Amniotic stem cell (primary cell): ENCODE results near the gene NGFR.
"Not testable (repeated sequence)": the region's sequence is repeated elsewhere in the genome, so short reads cannot be mapped to it uniquely, and the experiment has no call there.

ENCODE experiments used
- DNase-seq: peaks from one replicate; lab custom pipeline; 2025; lab: John Stamatoyannopoulos, UW

The NGFR gene

GRCh38 chr17:49496867-49497147 lies 1.7 kb downstream of the NGFR start:
- no peak for DNase-seq

- DNase-seq = no peak
Measured at GRCh38 chr17:49497148-49498028, 2.3 kb downstream of the NGFR start.

GRCh38 chr17:49498029-49498615 lies 3.0 kb downstream of the NGFR start:
- DNase-seq = no peak

DNA sequence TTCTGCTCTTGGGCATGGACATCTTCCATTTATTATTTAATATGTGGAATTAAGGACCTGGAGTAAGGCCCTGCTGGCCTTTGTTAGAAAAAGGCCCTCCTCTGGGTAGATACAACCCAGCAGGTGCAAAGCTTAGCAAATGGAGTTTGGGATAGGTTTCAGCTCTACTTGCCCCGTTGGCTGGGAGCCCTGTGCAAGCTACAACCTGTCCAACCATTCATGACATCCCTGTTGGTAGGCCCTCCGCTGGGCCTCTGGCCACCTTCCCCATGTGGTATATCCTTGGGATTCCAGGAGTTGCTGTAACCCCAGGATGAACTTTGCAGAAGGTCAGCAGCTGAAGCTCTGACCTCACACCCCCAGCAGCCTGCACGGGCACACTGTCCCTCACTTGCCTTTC lies 6.4 kb downstream of the NGFR start:
- DNase-seq = no peak

DNA sequence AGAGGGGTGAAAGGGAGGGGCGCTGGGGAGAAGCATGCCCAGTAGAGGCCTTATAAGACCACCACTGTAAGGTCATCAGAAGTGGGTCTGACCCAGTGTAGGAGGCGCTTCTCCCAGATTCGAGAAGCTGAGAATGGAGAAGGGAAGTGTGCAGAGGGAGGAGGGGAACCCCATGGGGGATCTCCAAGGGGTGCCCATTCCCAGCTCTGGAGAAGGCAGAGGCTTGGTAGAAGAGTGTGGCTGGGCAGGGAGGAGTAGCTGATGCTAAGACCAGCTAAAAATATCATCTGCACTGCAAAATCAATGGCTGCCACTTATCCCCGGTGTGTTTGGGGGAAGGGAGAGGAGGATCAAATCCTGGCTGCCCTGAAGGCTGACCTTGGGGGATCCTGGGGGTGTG lies 7.2 kb downstream of the NGFR start:
- DNase-seq = no peak

DNA sequence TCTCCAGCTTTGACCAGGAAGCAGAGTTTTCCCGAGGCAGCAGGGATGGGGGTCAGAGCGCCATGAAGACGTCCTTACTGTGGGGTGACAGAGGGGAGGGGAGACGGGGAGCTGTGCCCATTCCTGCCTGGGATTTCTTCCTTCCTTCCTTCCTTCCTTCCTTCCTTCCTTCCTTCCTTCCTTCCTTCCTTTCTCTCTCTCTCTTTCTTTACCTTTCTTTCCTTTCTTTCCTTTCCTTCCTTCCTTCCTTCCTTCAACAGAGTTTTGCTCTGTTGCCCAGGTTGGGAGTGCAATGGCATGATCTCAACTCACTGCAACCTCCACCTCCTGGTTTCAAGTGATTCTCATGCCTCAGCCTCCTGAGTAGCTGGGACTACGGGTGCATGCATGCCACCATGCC lies 7.6 kb downstream of the NGFR start:
- not testable (repeated sequence) for DNase-seq

GRCh38 chr17:49504369-49504768 lies 9.3 kb downstream of the NGFR start:
- no peak for DNase-seq

DNA sequence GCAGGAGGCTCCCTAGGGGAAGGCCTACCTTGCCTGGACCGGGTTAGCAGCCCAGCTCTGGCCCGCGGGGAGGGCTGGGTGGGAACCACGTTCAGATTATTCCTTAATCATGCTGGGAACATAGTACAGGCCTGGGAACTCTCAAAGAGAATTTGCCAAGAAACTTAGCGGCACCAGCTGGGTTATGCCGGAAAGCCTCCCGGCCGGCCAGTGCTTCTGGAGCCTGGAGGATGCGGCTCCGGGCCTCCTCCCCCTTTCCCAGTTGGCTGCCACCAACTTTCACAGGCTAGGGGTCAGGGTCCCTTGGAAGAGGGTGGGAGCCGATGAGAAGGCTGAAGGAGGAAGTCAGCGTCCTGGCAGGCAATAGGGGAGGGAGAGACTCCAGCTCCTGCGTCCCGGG lies 10.8 kb downstream of the NGFR start:
- DNase-seq = no peak

- no peak for DNase-seq
Measured at GRCh38 chr17:49506282-49506681, 11.2 kb downstream of the NGFR start.

GRCh38 chr17:49508061-49508865 lies 13.2 kb downstream of the NGFR start:
- DNase-seq = peak; percentile 15

DNA sequence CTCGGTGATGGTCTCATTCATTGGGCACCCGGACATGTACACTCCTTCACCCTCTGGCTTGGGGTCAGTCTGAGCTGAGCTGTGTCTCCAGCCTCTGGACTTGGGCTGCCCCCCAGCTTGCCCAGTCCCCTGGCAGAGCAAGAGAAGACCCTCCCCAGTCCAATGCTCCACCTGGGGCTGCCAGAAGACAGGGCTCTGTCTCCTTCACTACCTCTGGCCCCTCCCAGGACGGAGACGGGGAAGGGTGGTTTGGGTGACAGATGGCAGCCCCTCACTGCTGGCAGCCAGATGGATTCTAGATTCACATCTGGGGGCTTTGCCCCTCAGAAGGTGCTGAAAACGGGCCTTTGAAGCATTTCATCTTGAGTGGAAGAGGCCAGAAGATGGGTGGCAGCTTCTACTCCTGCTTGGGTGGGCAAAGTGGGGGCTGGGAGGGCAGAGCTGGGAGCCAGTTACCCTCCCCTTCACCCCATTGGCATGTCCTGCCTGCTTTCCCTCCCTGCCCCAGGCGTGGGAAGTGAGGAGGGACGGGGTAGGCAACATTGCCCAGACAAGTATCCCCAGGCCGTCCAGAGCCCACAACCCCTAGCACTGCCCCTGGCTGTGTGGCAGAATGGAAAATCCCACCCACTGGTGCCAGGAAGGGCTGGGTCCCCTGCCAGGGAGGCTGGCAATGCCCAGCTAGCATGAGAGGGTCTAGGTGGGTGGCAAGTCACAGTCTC lies 13.9 kb downstream of the NGFR start:
- DNase-seq = no peak

DNA sequence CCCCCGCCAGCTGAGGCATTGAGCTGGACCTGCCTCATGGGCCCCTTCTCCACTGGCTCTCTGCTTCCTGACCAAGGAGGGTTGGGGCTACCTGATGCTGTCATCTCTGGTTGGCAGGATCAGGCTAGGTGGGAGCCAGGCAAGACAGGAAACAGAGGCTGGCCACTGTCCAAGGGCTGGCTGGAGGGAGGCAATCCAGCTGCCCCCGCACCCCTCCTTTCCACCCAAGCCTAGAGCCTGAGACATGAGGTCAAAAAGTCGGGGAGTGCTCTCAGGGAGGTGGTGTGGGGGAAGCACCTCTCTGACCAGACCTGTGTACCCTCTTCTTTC lies 14.5 kb downstream of the NGFR start:
- DNase-seq = no peak

DNA sequence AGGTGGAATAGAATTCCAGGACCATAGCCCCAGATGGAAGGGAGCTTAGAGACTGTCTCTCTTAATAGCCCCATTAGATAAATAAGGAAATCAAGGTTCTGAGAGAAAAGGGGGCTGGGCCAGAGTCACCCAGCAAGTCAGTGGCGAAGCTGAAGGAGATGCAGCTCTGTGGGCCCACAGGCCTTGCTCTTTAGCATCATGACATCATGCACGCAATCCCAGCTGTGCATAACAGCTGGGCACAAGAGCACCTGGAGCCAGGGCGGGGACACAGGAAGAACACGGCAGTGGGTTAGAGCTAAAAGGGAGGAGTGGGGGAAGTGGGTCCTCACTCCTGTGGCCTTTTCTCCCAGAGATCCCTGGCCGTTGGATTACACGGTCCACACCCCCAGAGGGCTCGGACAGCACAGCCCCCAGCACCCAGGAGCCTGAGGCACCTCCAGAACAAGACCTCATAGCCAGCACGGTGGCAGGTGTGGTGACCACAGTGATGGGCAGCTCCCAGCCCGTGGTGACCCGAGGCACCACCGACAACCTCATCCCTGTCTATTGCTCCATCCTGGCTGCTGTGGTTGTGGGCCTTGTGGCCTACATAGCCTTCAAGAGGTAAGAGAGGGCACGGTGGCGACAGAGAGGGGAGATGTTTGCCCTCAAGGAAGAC lies 15.1 kb downstream of the NGFR start:
- no peak for DNase-seq

- DNase-seq = no peak
Measured at GRCh38 chr17:49510720-49511110, 15.6 kb downstream of the NGFR start.

DNA sequence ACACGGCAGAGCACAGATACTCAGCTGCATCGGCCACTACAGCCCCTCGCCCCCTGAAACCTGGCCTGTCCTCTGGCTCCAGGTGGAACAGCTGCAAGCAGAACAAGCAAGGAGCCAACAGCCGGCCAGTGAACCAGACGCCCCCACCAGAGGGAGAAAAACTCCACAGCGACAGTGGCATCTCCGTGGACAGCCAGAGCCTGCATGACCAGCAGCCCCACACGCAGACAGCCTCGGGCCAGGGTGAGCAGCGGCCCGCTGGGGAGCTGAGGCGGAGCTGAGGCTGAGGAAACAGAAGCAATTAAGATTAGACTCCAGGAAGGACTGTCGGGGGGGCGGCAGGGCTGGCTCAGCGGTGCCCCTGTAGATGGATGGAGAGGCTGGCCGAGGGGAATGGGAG lies 16.7 kb downstream of the NGFR start:
- DNase-seq = no peak

GRCh38 chr17:49512296-49513043 lies 17.4 kb downstream of the NGFR start:
- DNase-seq = no peak

DNA sequence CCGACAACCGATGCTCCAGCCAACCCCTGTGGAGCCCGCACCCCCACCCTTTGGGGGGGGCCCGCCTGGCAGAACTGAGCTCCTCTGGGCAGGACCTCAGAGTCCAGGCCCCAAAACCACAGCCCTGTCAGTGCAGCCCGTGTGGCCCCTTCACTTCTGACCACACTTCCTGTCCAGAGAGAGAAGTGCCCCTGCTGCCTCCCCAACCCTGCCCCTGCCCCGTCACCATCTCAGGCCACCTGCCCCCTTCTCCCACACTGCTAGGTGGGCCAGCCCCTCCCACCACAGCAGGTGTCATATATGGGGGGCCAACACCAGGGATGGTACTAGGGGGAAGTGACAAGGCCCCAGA lies 17.9 kb downstream of the NGFR start:
- no peak for DNase-seq

GRCh38 chr17:49513641-49514040 lies 18.5 kb downstream of the NGFR start:
- no peak for DNase-seq

- no peak for DNase-seq
Measured at GRCh38 chr17:49514071-49514721, 19.1 kb downstream of the NGFR start.

DNA sequence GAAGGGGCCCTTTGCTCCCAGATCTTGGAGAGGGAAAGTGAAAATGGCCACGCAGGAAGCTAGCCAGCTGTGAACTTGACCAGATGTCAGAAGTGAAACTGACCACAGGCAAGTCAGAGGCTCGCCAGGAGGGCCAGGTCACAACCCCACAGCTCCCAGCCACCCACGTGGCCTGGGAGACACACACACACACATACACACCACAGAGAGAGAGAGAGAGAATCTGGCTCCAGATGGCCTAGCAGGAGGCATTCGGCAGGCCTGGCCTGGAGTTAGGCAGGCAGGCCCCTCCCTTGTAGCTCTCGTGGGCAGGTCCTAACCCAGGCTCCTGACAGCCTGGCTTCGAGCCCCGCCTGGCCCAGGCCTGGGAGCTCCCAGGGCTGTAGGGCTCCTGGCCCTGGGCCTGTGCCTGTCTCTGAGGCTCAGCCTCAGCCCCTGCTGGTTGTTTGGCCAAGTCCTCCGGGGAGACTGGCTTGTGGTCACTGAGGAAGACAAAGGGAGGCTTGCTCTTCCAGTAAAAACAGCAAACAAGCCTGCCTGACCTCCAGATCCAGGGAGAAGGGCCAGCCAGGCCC lies 20.2 kb downstream of the NGFR start:
- peak; percentile 24 for DNase-seq

DNA sequence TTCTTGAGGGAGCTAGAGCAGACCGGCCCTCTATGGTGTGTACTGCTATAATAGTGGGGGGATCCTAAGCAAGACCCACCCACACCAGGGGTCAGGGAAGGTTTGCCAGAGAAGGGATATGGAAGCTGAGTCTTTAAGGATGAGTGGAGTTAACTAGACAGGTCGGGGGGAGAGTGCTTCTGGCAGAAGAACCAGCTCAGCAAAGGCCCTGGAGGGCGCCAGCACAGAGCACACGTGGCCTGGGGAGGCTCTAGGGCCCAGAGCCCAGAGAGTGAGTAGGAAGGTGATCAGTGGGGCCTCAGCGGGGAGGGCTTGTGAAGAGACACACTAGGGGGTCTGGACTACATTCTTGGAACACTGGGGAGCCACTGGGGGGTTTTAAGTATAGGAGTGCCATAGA lies 21.1 kb downstream of the NGFR start:
- DNase-seq = no peak
